IPS-15b (cell line): ENCODE measurements around the gene NGF.

Experiments used
- H3K27me3 ChIP-seq: one replicate; pipeline ENCODE4 v1.6.1; 2013; ENCODE audit warnings: low read length; ENCODE audit not compliant: control insufficient read depth, insufficient read depth
- H3K36me3 ChIP-seq: one replicate; pipeline ENCODE4 v1.6.1; 2013; ENCODE audit warnings: low read length; ENCODE audit not compliant: control insufficient read depth, insufficient read depth
- H3K4me1 ChIP-seq: one replicate; pipeline ENCODE4 v1.6.1; 2013; ENCODE audit warnings: mild to moderate bottlenecking, low read length; ENCODE audit not compliant: control insufficient read depth, insufficient read depth
- H3K4me3 ChIP-seq: one replicate; pipeline ENCODE4 v1.5.1; 2013; ENCODE audit warnings: low read depth, low read length
- H3K9ac ChIP-seq: one replicate; pipeline ENCODE4 v1.6.1; 2013; ENCODE audit warnings: low read depth, mild to moderate bottlenecking, low read length
- H3K9me3 ChIP-seq: one replicate; pipeline ENCODE4 v1.6.1; 2013; ENCODE audit warnings: mild to moderate bottlenecking, low read length; ENCODE audit not compliant: control insufficient read depth, insufficient read depth

Gene NGF

GRCh38 chr1:115288591-115289198, 49.4 kb downstream of the NGF start:
- H3K36me3 ChIP-seq, result no peaks in the 10 kb centered on the region
- no peaks in the 10 kb centered on the region for H3K4me1 ChIP-seq
- H3K4me3 ChIP-seq, result no peak overlapping the region
- H3K27me3 ChIP-seq, result no peaks in the 10 kb centered on the region
- no peak overlapping the region for H3K9ac ChIP-seq
- no peaks in the 10 kb centered on the region for H3K9me3 ChIP-seq

- no peak overlapping the region for H3K9ac ChIP-seq
- H3K4me3 ChIP-seq, result no peak overlapping the region
- no peaks in the 10 kb centered on the region for H3K27me3 ChIP-seq
Measured at GRCh38 chr1:115286431-115287205, 51.4 kb downstream of the NGF start.

DNA sequence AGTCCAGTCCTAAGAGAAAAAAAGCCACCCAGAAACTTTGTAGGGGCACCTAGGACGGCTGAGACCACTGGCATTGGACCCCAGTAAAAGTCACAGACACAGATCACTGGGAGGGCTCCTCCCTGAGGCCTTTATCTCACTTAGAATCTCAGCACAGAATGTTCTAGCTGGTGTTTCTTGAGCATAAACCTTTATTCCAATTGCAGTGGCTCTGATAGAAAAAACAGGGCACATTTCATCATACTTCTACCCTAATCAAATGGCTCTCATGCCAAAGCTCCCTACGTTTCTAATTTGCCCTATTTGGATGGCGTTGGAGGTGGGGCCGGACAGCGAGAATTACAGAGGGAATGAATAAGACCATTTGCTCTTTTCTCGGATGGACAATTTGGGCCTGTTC, 53.8 kb downstream of the NGF start:
- H3K4me1 ChIP-seq, result no peaks in the 10 kb centered on the region
- no peak overlapping the region for H3K9ac ChIP-seq
- H3K4me3 ChIP-seq, result no peak overlapping the region
- H3K36me3 ChIP-seq, result no peaks in the 10 kb centered on the region
- no peaks in the 10 kb centered on the region for H3K27me3 ChIP-seq
- H3K9me3 ChIP-seq, result no peaks in the 10 kb centered on the region

More at GRCh38 chr1:115286431-115287205, 51.4 kb downstream of the NGF start:
- Histone ChIP-seq H3K9me3 (no peaks in the 10 kb centered on the region), H3K4me1 (no peaks in the 10 kb centered on the region), H3K36me3 (no peaks in the 10 kb centered on the region)

DNA sequence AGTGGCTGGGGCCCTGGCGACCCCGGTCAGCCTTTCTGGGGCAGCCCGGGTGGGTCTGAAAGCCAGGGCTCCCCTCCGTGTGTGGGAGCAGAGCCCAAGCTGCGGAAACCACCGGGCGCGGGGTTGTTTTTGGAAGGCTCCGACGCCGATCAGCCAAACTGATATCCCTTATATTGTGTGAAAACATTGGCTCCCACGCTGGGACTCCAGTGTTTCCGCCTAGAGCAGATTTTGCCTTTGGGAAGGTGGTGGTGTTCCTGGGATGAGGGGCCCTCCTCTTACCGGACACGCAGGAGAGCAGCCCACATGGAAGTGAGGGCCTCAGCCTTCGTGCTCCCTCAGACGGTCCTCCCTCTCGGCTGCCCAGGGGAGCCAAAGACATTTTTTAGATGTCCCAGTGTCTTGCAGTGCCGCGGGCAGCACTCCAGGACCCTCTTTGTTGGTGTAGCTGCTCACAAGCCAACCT, 54.3 kb downstream of the NGF start:
- no peaks in the 10 kb centered on the region for H3K36me3 ChIP-seq
- H3K9ac ChIP-seq, result no peak overlapping the region
- H3K4me3 ChIP-seq, result no peak overlapping the region
- no peaks in the 10 kb centered on the region for H3K4me1 ChIP-seq
- no peaks in the 10 kb centered on the region for H3K27me3 ChIP-seq
- H3K9me3 ChIP-seq, result no peaks in the 10 kb centered on the region

GRCh38 chr1:115283249-115283648, 54.8 kb downstream of the NGF start:
- Histone ChIP-seq H3K4me3 (no peak overlapping the region), H3K9me3 (no peaks in the 10 kb centered on the region), H3K9ac (no peak overlapping the region), H3K36me3 (no peaks in the 10 kb centered on the region), H3K4me1 (no peaks in the 10 kb centered on the region), H3K27me3 (no peaks in the 10 kb centered on the region)

GRCh38 chr1:115282807-115283208, 55.2 kb downstream of the NGF start:
- no peak overlapping the region for H3K4me3 ChIP-seq
- H3K9me3 ChIP-seq, result no peaks in the 10 kb centered on the region
- H3K4me1 ChIP-seq, result no peaks in the 10 kb centered on the region
- H3K36me3 ChIP-seq, result no peaks in the 10 kb centered on the region
- H3K9ac ChIP-seq, result no peak overlapping the region
- H3K27me3 ChIP-seq, result no peaks in the 10 kb centered on the region

DNA sequence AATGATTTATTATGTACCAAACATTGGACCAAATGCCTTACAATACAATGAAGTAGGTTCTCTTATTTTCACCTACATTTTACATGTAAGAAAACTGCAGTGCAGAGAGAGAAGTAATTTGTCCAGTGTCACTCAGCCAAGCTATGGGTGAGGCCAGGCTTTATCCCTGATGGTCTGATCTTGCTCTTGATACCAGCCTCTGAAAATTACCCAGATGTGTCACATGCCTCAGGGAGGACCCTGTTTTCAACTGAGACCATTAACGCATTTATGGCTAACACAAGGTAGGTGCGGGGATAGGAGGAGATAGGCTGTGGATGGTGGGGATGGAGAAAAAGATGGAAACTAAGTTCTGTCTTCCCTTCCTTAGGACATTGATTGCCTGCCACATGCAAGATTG, 56.9 kb downstream of the NGF start:
- H3K9me3 ChIP-seq, result no peaks in the 10 kb centered on the region
- H3K27me3 ChIP-seq, result no peaks in the 10 kb centered on the region
- no peaks in the 10 kb centered on the region for H3K36me3 ChIP-seq
- H3K4me3 ChIP-seq, result no peak overlapping the region
- no peak overlapping the region for H3K9ac ChIP-seq
- H3K4me1 ChIP-seq, result no peaks in the 10 kb centered on the region

- Histone ChIP-seq H3K27me3 (no peaks in the 10 kb centered on the region), H3K4me3 (no peak overlapping the region), H3K9me3 (no peaks in the 10 kb centered on the region), H3K36me3 (no peaks in the 10 kb centered on the region), H3K4me1 (no peaks in the 10 kb centered on the region), H3K9ac (no peak overlapping the region)
Measured at GRCh38 chr1:115280064-115280463, 58.0 kb downstream of the NGF start.

GRCh38 chr1:115278211-115278610, 59.8 kb downstream of the NGF start:
- Histone ChIP-seq H3K27me3 (no peaks in the 10 kb centered on the region), H3K9me3 (no peaks in the 10 kb centered on the region), H3K4me3 (no peak overlapping the region), H3K4me1 (no peaks in the 10 kb centered on the region), H3K36me3 (no peaks in the 10 kb centered on the region), H3K9ac (no peak overlapping the region)

GRCh38 chr1:115277276-115277675, 60.8 kb downstream of the NGF start:
- Histone ChIP-seq H3K9me3 (no peaks in the 10 kb centered on the region), H3K27me3 (no peaks in the 10 kb centered on the region), H3K36me3 (no peaks in the 10 kb centered on the region), H3K4me1 (no peaks in the 10 kb centered on the region), H3K4me3 (no peak overlapping the region), H3K9ac (no peak overlapping the region)

DNA sequence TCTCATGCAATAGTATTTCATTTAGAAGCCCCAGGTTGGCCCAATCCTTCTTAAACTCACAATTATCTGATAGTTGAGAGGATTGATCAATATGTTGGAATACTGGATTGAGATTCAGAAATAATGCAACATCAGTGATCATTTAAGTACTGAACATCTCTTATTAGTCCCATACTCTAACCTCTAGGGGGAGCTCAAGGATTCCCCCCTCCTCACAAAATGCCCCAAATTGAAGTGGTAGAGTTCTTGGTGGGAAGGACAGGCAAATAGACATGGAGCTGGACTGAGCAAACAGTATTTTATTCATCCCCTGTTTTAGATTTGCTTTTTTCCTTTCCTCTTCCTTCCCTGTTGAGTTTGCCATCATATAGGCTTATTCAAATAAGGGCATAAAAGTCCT, 62.8 kb downstream of the NGF start:
- no peak overlapping the region for H3K4me3 ChIP-seq
- H3K36me3 ChIP-seq, result no peaks in the 10 kb centered on the region
- no peaks in the 10 kb centered on the region for H3K27me3 ChIP-seq
- no peaks in the 10 kb centered on the region for H3K9me3 ChIP-seq
- no peak overlapping the region for H3K9ac ChIP-seq
- H3K4me1 ChIP-seq, result no peaks in the 10 kb centered on the region

- Histone ChIP-seq H3K9ac (no peak overlapping the region), H3K4me1 (no peaks in the 10 kb centered on the region), H3K4me3 (no peak overlapping the region), H3K36me3 (no peaks in the 10 kb centered on the region), H3K27me3 (no peaks in the 10 kb centered on the region), H3K9me3 (no peaks in the 10 kb centered on the region)
Measured at GRCh38 chr1:115274467-115274866, 63.6 kb downstream of the NGF start.
